Left ventricle myocardium superior (tissue), 1 donor: ENCODE measurements around the gene EPHA4. TPM values are rescaled to one million over a fixed set of nuclear protein-coding genes. Genes with fewer than 3 reads are reported as not detected.

Experiments used
- ATAC-seq: fragments of 200-7000 bp; cut with Tn5 transposase; one replicate; pipeline ENCODE4 v1.9.1; 2020; ENCODE audit warnings: mild to moderate bottlenecking, moderate library complexity
- DNase-seq: peaks from one replicate; pipeline ENCODE4 v3.0.0-alpha.2; 2020
- intact Hi-C: fragments of 100-400 bp; cut with micrococcal nuclease; formaldehyde crosslinking; loops from one replicate; pipeline ENCODE4 v1.11.0; 2022
- total RNA-seq: library from RNA; stranded (reverse); fragmentation: NEBNext Ultra II Directional; extraction: Animal tissue kit (Norgen Biotek cat#: 25700); gene quantifications from one replicate; pipeline ENCODE4 v1.2.1, GENCODE V29; 2021
- donor health status: DM: no; HTN: yes; CAD: no; lungs with severe emphysema.

EPHA4 gene
- total RNA-seq, 1 donor from 2014 or later: 16.3 TPM

DNA sequence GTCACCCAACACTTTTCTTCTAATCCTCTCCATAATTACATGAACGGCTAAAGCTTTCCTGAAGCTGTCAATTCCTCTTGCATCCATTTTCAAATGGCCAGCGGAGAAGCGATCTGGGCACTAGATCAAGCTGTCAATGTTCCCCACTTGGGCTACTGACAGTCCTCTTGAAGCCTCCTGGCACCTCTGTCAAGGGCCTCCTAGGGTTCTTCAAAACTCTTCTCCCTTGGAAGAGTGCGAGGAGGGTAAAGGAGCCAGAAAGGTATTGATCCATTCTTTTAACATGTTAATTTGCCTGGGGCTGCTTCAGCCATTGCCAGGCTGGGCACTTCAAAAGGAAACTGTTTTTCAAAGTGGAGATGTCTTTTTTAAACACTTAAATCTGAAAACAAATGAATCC is 19.8 kb downstream of the EPHA4 start:
- intact Hi-C loops: no loop called here
- peak; percentile 51 for ATAC-seq
- no peak for DNase-seq

DNA sequence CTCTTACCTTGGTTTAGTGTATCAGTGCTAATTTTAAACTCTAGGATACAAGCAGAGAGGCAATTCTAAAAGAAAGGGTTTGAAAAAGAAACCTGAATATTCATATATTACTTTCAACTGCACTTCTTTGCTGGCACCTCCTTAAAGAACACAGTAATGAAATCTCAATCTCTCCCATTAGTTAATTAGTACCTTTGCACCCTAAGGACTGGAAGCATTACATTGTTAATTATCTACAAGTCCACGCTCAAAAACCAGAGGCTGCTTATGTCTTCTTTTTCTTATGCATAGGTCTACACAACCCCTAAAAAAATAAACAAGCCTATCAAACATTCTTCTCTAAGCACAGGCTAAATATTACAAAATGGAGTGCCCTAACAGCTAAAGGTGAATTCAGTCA is 20.2 kb downstream of the EPHA4 start:
- DNase-seq: no peak
- no peak for ATAC-seq
- intact Hi-C loops: no loop called here

DNA sequence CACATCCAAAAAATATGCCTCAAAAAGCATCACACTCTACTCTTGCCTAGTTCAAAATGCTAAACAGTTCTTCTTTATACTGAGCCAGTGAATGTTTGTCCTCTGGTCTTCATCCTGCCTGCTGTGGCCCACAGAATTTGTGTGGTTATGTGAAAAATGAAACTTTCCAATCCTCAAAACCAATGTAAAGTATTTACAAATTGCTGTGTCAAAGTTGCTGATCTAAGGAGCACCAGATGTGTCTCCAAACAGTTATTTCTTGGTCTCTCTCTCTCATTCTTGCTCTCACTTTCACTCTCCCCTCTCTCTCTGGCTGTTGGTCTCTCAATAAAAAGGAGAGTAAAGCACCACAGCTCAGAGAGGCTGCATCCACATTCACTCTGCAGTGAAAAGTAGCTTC is 23.0 kb downstream of the EPHA4 start:
- intact Hi-C loops: no loop called here
- ATAC-seq: no peak

DNA sequence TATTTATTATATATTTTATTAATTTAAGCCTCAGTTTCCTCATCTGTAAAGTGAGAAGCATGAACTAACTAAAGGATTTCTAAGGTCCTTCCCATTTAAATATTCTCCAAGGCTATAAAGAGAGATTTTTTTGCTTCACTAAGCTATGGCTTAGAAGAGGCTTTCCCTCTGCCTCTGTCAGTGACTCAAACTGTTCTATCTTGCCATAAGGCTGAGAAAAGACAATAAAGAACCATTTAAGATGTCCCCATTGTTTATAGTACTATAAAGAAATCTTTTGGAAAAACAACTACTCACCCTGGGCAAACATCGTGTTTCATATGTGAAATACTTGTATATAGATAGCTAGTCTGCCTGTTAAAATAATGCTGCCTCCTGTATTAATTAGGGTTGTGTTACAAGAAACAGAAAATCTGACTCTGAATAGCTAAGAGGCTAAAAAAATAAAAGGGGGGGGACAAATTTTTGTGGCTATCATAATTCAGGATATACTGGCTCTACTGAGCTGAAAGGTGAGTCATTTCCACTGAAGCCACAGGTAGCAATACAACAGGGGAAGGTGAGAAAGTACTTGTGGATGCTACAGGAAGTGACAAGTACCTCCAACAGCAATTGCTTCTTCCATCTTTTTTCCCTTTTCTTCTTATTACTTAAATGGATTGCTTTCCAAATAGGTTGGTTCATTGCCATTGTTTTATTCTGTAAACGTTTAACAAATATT is 25.4 kb downstream of the EPHA4 start:
- no peak for DNase-seq
- intact Hi-C loops: no loop called here
- ATAC-seq: no peak

More for the DNA sequence above, 23.0 kb downstream of the EPHA4 start:
- DNase-seq: no peak

DNA sequence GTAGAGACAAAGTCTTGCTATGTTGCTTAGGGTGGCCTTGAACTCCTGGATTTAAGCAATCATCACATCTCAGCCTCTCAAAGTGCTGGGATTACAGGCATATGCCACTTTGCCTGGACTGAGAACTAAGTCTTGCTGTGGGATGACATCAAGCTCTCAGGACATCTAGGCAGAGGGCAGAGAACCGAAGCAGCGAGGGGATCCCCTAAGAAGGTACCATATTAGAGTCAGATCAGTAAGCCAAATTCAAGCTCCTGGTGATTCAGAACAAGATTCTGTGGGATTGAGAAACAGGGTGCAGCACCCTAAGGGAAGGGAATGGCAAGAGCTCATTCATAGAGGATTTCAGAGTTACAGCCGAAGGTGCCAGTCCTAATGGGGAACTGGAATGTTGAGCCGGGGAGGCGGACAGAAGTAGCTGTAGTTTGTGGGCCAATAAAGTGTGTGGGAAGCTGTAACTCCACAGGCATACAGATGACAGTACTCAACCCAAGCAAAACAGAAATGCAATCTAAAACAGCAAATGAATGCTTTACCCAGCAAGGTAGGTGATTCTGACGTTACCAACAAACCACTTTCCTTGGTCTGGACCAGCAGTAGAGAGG is 30.9 kb downstream of the EPHA4 start:
- DNase-seq (no peak), ATAC-seq (no peak)
- intact Hi-C loops: no loop called here

DNA sequence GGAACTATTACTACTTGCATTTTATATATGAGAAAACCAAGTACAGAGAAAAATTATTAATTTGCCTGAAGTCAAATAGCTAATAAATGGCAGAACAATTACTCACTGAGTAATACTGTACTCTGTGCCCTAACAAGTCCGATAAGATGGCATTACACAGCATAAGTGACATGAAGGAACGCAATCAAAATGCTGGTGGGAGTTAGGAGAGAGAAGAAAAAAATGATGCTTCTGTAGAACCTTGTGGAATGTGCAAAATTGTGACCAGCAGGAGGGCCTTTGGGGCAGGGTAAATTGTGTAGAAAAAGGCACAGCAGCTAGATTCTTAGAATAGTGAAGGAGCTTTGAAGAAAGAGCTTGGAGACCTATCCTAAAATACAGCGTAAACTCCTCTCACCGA is 32.9 kb downstream of the EPHA4 start:
- DNase-seq (no peak), ATAC-seq (no peak)
- intact Hi-C loops: no loop called here

DNA sequence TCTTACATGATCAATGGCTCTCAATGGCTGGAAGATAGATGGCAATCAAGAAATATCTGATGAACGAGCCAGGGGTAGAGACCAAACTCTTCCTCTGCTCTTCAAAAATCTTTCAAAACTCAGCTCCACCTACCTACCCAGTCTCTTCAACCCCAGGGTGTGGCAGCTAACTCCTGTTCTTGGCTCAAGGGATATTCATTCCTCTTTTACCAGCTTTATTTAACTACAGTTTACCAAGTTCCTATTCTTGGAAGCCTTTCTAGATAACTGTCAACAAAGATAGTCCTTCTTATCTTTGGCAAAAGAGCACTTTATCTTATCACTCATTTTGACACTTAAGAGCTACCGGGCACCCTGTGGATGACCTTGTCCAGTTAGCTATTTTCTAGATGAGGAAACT is 36.3 kb downstream of the EPHA4 start:
- intact Hi-C loops: no loop called here
- ATAC-seq: peak; percentile 29
- no peak for DNase-seq

DNA sequence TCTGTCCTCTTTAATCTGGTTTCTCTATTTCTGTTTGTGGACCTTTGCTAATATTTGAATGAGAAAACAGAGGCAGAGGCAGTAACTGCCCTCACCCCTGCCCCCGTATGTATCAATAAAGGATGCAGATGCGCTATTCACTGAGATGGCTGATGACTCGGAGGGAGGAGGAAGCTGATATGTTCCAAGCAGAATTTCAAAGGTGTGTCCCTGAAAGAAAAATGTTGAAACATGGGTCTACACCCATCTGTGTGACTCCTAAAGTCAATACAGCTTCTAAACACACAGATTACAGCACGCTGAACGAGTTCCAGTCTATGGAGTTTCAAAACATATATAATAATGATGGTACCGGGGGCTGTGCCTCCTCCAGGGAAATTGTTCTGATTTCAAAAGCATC is 38.8 kb downstream of the EPHA4 start:
- intact Hi-C loops: no loop called here
- DNase-seq (no peak), ATAC-seq (no peak)

DNA sequence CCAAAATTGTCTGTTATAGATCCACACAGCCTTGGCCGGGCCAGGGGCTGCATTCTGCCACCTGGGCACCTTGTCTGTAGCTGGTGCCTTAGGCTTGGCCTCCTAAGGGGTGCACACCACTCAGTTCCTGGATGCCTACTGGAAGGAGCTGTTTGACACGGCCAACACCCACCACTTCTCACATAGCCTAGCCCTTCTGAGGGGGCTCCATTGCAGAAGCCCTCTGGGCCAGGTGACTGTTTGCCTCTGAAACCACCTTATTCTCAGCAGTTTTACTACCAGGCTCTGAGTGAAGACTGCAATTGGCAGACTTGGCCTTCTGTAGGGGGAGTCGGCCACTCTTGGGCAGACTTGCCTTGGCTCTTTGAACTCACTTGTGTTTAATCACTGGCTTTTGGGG is 39.5 kb downstream of the EPHA4 start:
- DNase-seq: no peak
- intact Hi-C loops: no loop called here
- ATAC-seq: no peak

DNA sequence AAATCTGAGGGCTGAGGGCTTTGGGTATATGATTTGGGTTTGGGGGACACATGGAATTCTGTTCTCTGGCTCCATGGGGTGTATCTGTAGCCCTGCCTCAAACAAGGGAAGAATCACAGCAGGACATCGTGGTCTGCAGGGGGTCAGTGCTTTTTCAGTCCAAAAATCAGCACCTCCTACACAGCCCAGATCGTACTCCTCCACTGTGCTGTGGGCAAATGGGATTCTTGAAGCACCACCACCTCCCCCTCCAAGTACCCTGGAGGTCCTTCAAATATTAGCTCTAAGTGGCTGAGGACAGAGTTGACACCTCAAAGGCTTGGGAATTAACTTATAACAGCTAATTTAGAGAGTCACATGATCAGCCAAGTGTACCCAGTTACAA is 41.5 kb downstream of the EPHA4 start:
- DNase-seq: no peak
- intact Hi-C loops: no loop called here
- no peak for ATAC-seq

DNA sequence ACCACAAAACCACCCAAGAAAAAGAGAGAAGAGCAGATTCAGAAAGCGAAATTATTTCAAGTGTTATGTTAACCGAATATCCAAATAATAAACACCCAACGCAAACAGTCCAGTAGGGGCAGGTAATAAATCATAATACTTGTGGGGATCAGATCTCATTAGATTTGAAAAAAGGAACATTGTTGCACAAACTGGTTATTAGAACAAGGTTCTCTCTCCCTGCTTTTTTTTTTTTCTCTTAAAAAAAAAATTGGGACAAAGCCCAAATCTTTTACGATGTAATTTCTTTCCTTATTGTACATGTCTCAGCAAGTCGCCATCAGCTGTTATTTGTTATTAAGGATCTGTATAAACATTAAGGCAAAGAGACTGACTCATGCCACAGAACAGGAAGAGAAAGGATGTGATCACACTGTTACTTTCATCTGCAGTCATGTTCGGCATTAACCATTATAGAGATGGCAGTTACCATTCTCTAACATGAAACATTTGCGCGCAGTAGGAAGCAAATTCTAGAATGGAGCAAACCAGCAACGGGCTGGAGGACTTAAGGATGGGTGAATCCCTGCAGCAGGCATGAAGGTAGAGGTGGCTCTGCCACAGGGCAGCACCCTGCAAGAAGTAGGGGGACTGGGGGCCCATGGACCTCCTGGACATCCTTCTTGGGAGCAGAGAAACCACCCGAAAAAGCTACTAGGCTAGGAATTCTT is 42.0 kb downstream of the EPHA4 start:
- no peak for DNase-seq
- intact Hi-C loops: no loop called here
- ATAC-seq: no peak

DNA sequence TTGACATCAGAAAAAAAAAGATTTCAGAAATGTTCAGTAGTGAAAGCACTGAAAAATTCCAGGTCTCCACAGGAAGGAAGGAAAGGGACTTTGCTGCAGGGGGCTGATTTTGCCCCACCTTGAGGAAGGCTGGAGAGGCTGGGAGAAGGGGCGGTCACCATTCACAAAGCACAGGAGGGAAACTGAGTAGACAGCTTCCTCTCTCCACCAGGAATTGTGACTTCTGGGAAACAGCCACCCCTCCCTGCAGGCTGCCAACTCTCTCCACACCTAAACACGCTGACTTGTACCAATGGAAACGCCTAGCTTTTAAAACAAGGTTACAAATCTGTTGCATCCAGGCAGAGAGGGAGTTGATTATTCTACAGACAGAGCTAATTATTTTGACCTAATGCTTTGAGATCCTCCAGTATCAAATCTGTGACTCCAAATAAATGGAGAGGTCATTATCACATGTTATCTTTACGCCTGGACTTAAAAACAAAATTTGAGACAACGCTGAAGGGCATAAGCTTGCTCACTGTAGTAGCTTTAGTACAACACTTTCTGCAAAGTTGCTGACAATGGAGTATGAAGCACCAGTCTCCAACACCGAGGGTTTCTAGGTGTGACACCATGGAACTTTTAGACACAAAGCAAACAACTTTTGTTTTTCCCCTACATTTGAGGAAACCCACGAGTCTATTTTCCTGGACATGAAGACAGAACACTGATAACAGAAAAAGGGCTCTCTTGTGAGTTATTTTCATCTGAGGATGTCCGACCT is 42.7 kb downstream of the EPHA4 start:
- ATAC-seq: peak; percentile 72
- intact Hi-C loops: no loop called here
- DNase-seq: peak; percentile 32

DNA sequence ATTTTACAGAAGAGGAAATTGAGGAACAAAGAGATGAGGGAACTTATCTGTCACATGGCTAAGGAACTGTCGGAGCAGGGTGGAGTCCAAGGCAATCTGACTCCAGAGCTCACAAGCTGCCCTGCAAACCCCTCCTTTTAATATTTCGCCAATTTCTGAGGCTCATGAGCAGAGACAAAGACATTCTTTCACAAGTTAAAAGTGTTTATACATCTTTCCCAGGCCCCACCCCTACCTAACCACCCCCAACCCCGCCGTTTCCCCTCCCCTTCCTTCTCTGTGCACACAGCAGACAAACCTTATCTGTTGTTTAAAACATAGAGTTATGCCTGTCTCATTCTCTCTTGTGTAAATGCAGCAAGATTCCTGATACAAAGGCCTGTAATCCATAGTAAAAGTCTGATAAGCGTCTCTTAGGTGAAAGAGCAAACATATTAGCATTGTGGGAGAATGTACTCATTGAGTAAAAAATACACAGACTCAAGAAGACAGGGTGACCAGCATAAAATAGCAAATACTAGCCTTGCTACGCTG is 44.3 kb downstream of the EPHA4 start:
- intact Hi-C loops: no loop called here
- peak; percentile 51 for ATAC-seq

DNA sequence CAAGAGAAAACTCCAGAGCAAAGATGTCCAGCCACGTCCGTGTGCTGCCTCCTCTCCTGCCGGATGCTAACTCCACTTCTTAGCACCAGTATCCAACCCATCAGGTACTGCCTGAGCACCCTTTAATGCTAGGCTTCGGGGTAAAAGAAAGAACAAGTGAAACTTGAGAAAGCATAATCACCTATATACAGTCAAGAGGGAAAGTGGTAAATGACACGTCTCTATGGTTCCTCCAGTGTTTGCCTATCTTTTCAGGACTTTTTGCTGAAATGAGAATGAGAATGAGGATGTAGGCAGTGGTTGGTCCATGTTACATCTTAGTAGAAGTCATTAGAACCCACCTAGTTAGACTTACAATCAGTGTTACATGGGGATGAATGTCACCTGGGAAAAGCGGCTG is 47.9 kb downstream of the EPHA4 start:
- no peak for DNase-seq
- intact Hi-C loops: no loop called here
- no peak for ATAC-seq

More for the DNA sequence above, 44.3 kb downstream of the EPHA4 start:
- no peak for DNase-seq

DNA sequence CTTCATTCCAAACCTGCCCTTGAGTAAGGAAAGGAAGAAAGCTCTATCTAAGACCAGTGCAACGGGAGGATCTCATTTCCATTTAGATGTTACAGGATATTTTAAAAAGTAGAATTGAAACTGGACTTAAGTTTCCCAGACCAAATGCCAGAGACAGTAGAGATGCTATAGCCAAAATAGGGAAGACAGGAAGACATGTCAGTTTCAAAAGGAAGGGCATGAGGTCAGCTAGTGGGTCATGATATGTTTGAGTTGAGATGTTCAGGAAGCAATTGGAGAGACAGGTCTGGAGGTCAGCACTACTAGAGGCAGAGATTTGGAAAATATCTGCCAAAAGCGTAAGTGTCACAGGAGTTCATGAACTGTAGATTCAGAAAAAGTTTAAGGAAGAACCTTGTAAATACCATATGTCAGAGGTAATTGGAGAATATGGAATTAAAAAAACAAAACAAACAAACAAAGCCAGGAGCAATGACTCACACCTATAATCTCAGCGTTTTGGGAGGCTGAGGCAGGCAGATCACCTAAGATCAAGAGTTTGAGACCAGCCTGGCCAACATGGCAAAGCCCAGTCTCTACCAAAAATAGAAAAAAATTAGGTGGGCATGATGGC is 50.8 kb downstream of the EPHA4 start:
- DNase-seq (no peak), ATAC-seq (no peak)
- intact Hi-C loops: no loop called here

DNA sequence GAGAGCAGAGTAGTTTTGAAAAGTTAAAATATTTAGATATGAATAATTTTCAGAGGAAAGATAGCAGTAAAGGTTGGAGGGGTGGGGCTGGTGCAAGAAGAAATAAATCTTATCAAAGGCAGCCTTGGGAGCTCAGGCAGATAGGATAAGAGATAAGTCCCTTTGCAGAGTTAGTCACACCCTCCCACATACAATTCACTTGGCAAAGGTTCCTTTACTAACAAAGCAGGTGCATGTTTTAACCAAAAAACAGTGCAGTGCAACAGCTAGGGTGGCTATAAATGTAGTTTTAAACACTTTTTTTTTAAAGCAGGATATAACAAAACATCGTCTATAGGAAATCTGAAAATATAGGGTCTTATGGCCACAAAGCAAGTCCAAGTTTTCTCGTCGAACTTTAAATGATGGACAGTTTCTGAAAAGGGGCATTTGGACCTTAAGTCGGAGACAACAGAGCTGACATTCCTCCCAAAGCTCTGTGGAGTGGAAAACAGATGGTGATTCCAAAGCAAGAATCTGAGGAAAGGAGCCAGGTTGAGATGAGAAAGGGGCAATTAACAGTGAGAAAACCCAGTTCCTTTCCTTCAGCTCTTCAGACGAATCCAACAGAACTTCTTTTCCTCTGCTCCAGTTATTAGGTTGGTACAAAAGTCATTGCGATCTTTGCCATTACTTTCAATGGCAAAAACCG is 53.0 kb downstream of the EPHA4 start:
- intact Hi-C loops: no loop called here
- DNase-seq (no peak), ATAC-seq (peak; percentile 29)

DNA sequence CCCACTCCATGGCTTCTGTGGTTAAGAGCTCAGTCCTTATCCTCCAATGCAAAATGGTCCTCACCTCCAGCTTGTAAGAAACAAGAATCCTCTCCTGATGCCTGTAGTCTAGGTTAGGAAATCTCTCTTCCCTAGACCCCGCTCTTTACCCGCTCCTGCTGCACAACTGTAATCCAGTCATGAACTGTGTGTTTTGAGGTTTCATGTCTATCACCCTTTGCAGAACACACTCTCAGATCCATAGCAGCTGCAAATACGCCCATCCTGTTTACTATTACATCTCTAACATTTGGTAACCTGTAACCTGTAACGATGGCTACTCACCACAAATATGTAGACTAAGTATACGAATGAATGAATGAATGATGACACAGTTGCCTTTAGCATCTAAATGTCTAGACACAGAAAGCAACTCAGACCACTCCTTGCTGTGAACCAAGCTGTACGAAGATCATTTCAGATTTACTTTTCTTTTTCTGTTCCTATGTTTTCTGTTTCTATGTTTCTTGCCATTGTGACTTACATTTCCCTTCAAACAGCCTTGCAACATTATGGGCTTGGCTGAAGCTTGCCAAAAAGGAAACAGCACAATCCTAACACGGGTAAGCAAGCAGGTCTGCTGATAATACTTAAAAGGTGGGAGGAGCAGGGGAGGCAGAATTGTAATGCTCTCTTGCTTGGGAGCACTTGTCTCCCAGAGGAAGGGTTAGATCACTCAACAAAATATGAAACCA is 53.7 kb downstream of the EPHA4 start:
- peak; percentile 60 for ATAC-seq
- intact Hi-C loops: no loop called here
- no peak for DNase-seq

DNA sequence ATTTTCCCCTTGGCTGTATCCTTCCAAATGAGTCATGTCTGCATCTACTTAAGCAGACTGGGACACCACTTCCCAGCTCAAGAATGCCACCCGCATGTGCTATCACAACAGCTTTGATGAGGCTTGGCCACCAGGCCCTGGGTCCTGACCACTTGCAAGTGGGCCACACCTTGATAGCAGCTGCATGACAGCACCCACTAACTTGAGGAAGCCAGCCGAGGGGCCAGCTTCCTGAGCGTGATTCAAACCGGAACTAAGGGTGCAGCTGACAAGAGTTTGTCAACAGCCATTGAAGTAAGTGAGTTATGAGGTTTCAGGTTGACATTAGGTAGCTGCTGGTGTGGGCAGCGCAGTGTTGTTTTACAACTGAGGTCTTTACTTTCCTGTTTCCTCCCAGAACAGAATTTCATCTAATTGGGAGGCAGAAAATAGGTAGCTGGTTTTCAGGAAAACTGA is 54.4 kb downstream of the EPHA4 start:
- peak; percentile 43 for ATAC-seq
- peak; percentile 31 for DNase-seq
- intact Hi-C loops: no loop called here
